Mucosa of descending colon (tissue), 3 donors: ENCODE measurements around the gene TBXA2R. TPM values are rescaled to one million over a fixed set of nuclear protein-coding genes. Genes with fewer than 3 reads are reported as not detected.

Source experiments
- ATAC-seq: fragments of 200-7000 bp; cut with Tn5 transposase; one replicate; pipeline ENCODE4 v1.9.1; 2020; ENCODE audit warnings: mild to moderate bottlenecking, moderate library complexity
- DNase-seq, 3 donors: peaks; one replicate each; pipeline ENCODE4 v3.0.0-alpha.2; 2020
- H3K36me3 ChIP-seq: fragments of 200-600 bp; one replicate; pipeline ENCODE4 v1.8.0; 2021; ENCODE audit warnings: low read depth, mild to moderate bottlenecking
- H3K4me1 ChIP-seq: fragments of 200-600 bp; one replicate; pipeline ENCODE4 v1.8.0; 2021; ENCODE audit warnings: low read depth, mild to moderate bottlenecking
- H3K4me3 ChIP-seq: fragments of 200-600 bp; one replicate; pipeline ENCODE4 v1.8.0; 2021; ENCODE audit warnings: mild to moderate bottlenecking
- H3K9me3 ChIP-seq: fragments of 200-600 bp; one replicate; pipeline ENCODE4 v1.8.0; 2021; ENCODE audit warnings: mild to moderate bottlenecking
- CTCF ChIP-seq: fragments of 200-600 bp; IDR thresholded peaks from one replicate; pipeline ENCODE4 v1.8.0; 2022; ENCODE audit warnings: antibody characterized with exemption, mild to moderate bottlenecking
- intact Hi-C, 2 donors: fragments of 100-400 bp; cut with DNase I in 1 of 2; cut with micrococcal nuclease in 1 of 2; formaldehyde crosslinking; loops; one replicate each; pipeline versions ENCODE4 v1.11.0 to v1.11.1; 2022; cut with DNase I, micrococcal nuclease
- total RNA-seq, 3 donors: library from RNA; stranded (reverse); fragmentation: NEBNext Ultra II Directional in 2 of 3; extraction: Animal tissue kit (Norgen Biotek cat#: 25700) in 2 of 3; gene quantifications; one replicate each; pipeline versions ENCODE4 v1.2.1 to v1.2.4, GENCODE V29; 2021 to 2023
- donor health status: DM: no; HTN: no; CAD: no; lungs with moderate emphysema.
- donor health status: DM: no; HTN: no; CAD: no.
- donor health status: DM: no; HTN: yes; CAD: no.

The TBXA2R gene
- total RNA-seq, 3 donors from 2014 or later = 0.72 to 2.3 (median 1.1) TPM

- DNase-seq (no peak), ATAC-seq (no peak)
- peaks cover 28% of the 10 kb centered on the region for H3K4me1 ChIP-seq
- H3K36me3 ChIP-seq = no peaks in the 10 kb centered on the region
- no peak overlapping the region for H3K4me3 ChIP-seq
- TF ChIP-seq CTCF = no peak
- intact Hi-C loops = no loop called here
- no peaks in the 10 kb centered on the region for H3K9me3 ChIP-seq
Observed at GRCh38 chr19:3607303-3608078, 816 bp upstream of the TBXA2R start.

GRCh38 chr19:3606174-3606689 is 443 bp downstream of the TBXA2R start:
- no peaks in the 10 kb centered on the region for H3K36me3 ChIP-seq
- peaks cover 28% of the 10 kb centered on the region for H3K4me1 ChIP-seq
- no peak for TF ChIP-seq CTCF
- ATAC-seq (peak; percentile 92), DNase-seq (peak; percentile 78 to 86 (median 82))
- no peak overlapping the region for H3K4me3 ChIP-seq
- no peaks in the 10 kb centered on the region for H3K9me3 ChIP-seq
- intact Hi-C loops = no loop called here

- intact Hi-C loops = no loop called here
- ATAC-seq (peak; percentile 13), DNase-seq (no peak)
- H3K9me3 ChIP-seq = no peaks in the 10 kb centered on the region
- peaks cover 28% of the 10 kb centered on the region for H3K4me1 ChIP-seq
- H3K36me3 ChIP-seq = no peaks in the 10 kb centered on the region
- no peak for TF ChIP-seq CTCF
- no peak overlapping the region for H3K4me3 ChIP-seq
Observed at GRCh38 chr19:3605770-3606169, 905 bp downstream of the TBXA2R start.

- intact Hi-C loops = no loop called here
- no peaks in the 10 kb centered on the region for H3K36me3 ChIP-seq
- no peaks in the 10 kb centered on the region for H3K9me3 ChIP-seq
- DNase-seq (no peak), ATAC-seq (no peak)
- H3K4me1 ChIP-seq = peaks cover 28% of the 10 kb centered on the region
- no peak for TF ChIP-seq CTCF
- no peak overlapping the region for H3K4me3 ChIP-seq
Observed at GRCh38 chr19:3605361-3605760, 1.3 kb downstream of the TBXA2R start.

GRCh38 chr19:3604987-3605343 is 1.7 kb downstream of the TBXA2R start:
- intact Hi-C loops = no loop called here
- Histone ChIP-seq H3K4me3 (no peak overlapping the region), H3K36me3 (no peaks in the 10 kb centered on the region), H3K9me3 (no peaks in the 10 kb centered on the region), H3K4me1 (peaks cover 28% of the 10 kb centered on the region)
- no peak for DNase-seq
- no peak for TF ChIP-seq CTCF
- ATAC-seq = no peak
